ENCODE results near the gene KRT2. TPM values are rescaled to one million over a fixed set of nuclear protein-coding genes. Genes with fewer than 3 reads are reported as not detected.

The KRT2 gene
- total and polyA plus RNA-seq, 10 donors = 0.07 to 0.52 (median 0.34) TPM; not detected in 4

DNA sequence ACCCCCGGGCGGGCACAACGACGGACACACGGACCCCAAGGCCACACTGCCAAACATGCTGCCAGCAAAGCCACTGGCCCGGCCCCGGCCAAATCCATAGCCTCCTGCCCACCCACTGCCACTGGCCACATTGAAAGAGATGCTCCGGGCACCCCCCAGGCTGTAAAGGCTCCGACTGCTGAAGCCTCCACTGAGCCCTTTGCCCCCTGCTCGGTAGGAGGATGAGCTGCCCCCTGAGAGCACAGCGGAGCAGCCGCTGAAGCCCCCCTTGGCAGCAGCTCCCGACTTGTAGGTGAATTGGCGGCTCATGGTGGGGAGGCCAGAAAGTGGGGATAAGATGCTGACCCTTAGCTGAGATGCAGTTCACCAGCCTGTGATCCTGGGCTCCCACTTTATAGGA lies 33.8 kb downstream of the KRT2 start, which contains the start of gene KRT73:
Gene KRT73 (minus strand): TSS at position 344 of the 400 bp plus-strand sequence. CDS start 35 bp downstream, at position 309.
- TF ChIP-seq POLR2AphosphoS5 (IDR thresholded peaks at IDR 0.05) (no peak), POLR2A (IDR thresholded peaks at IDR 0.05) (no peak)
- TF ChIP-seq, protein P1, sequence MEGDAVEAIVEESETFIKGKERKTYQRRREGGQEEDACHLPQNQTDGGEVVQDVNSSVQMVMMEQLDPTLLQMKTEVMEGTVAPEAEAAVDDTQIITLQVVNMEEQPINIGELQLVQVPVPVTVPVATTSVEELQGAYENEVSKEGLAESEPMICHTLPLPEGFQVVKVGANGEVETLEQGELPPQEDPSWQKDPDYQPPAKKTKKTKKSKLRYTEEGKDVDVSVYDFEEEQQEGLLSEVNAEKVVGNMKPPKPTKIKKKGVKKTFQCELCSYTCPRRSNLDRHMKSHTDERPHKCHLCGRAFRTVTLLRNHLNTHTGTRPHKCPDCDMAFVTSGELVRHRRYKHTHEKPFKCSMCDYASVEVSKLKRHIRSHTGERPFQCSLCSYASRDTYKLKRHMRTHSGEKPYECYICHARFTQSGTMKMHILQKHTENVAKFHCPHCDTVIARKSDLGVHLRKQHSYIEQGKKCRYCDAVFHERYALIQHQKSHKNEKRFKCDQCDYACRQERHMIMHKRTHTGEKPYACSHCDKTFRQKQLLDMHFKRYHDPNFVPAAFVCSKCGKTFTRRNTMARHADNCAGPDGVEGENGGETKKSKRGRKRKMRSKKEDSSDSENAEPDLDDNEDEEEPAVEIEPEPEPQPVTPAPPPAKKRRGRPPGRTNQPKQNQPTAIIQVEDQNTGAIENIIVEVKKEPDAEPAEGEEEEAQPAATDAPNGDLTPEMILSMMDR (IDR thresholded peaks at IDR 0.05 in 8 of 11, conservative IDR thresholded peaks at IDR 0.05 in 3 of 11) = no peak
- intact Hi-C loops (cut with DNase I; ENCODE audit: low total_unique reads) = no loop called here
- H3K36me3 ChIP-seq = no peaks in the 10 kb centered on the region
- H3K4me1 ChIP-seq = peaks cover 0 to 10% (median 1%) of the 10 kb centered on the region in 6 donors
- H3K27me3 ChIP-seq (replicated peaks in 1 of 7) = peaks cover 0 to 23% (median 0%) of the 10 kb centered on the region in 7 donors
- H3K9me3 ChIP-seq = peaks cover 0 to 8% (median 0%) of the 10 kb centered on the region in 8 donors
- no peak within 1 kb of the TSS for H3K4me3 ChIP-seq
- WGBS, 5 donors = 85 to 93% (median 89%) methylated on average over 2 to 14 of the region's 14 CpGs
- no peak for DNase-seq
- no peak within 1 kb of the TSS for H3K27ac ChIP-seq

DNA sequence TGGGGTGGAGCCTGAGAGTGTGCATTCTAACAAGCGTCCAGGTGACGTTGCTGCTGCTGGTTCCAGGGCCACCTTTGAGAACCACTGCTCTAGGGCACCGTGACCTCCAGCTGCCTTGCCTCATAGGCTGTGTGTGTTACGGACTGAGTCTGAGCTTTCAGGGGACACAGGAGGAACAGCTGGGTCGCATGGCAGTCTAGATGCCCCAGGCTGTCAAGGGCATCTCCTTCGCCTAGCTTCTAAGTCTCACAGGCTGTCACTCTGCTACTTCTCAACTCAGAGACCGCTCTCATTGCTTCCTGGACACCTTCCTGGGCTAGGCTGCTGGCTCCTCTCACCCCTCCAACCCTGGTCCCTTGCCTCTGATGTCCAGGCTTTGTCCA lies 34.6 kb downstream of the KRT2 start:
- TF ChIP-seq POLR2AphosphoS5 (IDR thresholded peaks at IDR 0.05) (no peak), POLR2A (IDR thresholded peaks at IDR 0.05) (no peak)
- TF ChIP-seq, protein P1 (IDR thresholded peaks at IDR 0.05 in 8 of 11, conservative IDR thresholded peaks at IDR 0.05 in 3 of 11) = no peak
- Histone ChIP-seq H3K4me1 (peaks cover 0 to 10% (median 1%) of the 10 kb centered on the region in 6 donors), H3K9me3 (peaks cover 0 to under 1% (median 0%) of the 10 kb centered on the region in 8 donors), H3K27me3 (replicated peaks in 1 of 7) (peaks cover 0 to 23% (median 0%) of the 10 kb centered on the region in 7 donors), H3K4me3 (no peak overlapping the region), H3K27ac (no peak overlapping the region), H3K36me3 (no peaks in the 10 kb centered on the region)
- no peak for DNase-seq
- 82 to 95% (median 86%) methylated on average over 7 of the region's 7 CpGs for WGBS, 5 donors
- intact Hi-C loops (cut with DNase I; ENCODE audit: low total_unique reads) = no loop called here

DNA sequence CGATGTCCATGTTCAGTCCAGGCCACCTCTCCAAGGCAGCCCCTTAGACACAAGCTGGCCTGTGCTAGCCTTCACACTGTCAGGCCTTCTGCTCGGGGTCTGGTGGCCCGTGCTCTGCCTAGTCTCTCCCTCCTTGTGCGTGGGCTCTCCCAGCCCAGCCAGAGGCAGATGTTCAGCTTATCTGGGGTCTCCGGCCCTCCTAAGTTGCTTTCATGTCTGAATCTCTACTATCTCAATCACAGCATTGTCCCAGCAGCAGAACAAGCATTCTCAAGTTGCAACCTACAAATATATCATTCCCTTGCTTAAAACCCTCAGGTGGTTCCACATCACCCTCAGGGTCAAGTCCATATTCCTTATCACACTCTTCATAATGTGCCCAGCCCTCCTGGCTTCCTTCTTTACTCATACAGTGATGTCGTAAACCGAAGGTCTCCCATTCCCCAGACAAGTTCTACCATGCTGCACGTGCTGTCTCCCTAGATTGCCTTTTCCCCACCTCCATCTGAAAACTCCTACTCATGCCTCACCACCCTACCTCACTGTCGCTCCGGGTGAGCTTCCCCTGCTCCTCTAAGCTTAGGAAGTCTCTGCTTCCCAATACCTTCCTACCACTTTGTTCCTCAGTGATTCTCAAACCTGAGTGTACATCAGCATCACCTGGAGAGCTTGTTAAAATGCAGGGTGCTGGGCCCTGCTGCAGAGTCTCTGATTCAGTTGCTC lies 35.2 kb downstream of the KRT2 start:
- 85 to 91% (median 88%) methylated on average over 10 of the region's 10 CpGs for WGBS, 5 donors
- no peaks in the 10 kb centered on the region for H3K9me3 ChIP-seq
- TF ChIP-seq, protein P1 (IDR thresholded peaks at IDR 0.05 in 8 of 11, conservative IDR thresholded peaks at IDR 0.05 in 3 of 11) = no peak
- TF ChIP-seq POLR2A (IDR thresholded peaks at IDR 0.05) (no peak), POLR2AphosphoS5 (IDR thresholded peaks at IDR 0.05) (no peak)
- no peaks in the 10 kb centered on the region for H3K36me3 ChIP-seq
- no peak overlapping the region for H3K4me3 ChIP-seq
- H3K27ac ChIP-seq = no peak overlapping the region
- peaks cover 0 to 23% (median 0%) of the 10 kb centered on the region in 7 donors for H3K27me3 ChIP-seq (replicated peaks in 1 of 7)
- intact Hi-C loops (cut with DNase I; ENCODE audit: low total_unique reads) = no loop called here
- DNase-seq = no peak
- peaks cover 0 to 10% (median 1%) of the 10 kb centered on the region in 6 donors for H3K4me1 ChIP-seq

DNA sequence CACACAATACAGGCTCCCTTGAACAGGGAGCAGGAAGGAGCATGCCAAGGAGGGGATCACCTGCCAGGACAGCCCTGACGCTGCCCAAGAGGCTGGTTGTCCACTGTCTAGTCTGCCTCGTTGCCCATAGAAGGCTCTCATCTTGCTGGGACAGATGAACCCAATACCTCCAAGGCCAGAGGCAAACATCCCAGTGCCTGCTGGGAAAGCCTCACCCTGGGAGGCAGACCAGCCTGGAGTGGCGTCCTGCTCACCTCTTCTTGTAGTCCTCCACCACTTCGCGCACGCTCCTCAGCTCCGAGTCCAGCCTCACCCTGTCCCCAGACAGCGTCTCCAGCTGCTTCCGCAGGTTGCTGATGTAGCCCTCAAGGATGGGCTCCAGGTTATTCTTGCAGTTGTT lies 36.1 kb downstream of the KRT2 start:
- no peak overlapping the region for H3K27ac ChIP-seq
- no peaks in the 10 kb centered on the region for H3K36me3 ChIP-seq
- WGBS, 5 donors = 80 to 91% (median 83%) methylated on average over 9 of the region's 9 CpGs
- H3K27me3 ChIP-seq (replicated peaks in 1 of 7) = peaks cover 0 to 28% (median 0%) of the 10 kb centered on the region in 7 donors
- DNase-seq = no peak
- no peak overlapping the region for H3K4me3 ChIP-seq
- no peaks in the 10 kb centered on the region for H3K9me3 ChIP-seq
- TF ChIP-seq POLR2AphosphoS5 (IDR thresholded peaks at IDR 0.05) = no peak
- no peak for TF ChIP-seq POLR2A (IDR thresholded peaks at IDR 0.05)
- TF ChIP-seq, protein P1 (IDR thresholded peaks at IDR 0.05 in 8 of 11, conservative IDR thresholded peaks at IDR 0.05 in 3 of 11) = no peak
- intact Hi-C loops (cut with DNase I; ENCODE audit: low total_unique reads) = no loop called here
- peaks cover 0 to 10% (median 1%) of the 10 kb centered on the region in 6 donors for H3K4me1 ChIP-seq

All from spleen (tissue), 11 donors.